ENCODE data around the gene IFNGR2.

DNA sequence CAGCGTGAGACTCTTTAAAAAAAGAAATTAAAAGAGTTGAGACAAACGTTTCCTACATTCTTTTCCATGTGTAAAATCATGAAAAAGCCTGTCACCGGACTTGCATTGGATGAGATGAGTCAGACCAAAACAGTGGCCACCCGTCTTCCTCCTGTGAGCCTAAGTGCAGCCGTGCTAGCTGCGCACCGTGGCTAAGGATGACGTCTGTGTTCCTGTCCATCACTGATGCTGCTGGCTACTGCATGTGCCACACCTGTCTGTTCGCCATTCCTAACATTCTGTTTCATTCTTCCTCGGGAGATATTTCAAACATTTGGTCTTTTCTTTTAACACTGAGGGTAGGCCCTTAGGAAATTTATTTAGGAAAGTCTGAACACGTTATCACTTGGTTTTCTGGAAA lies 47.2 kb upstream of the IFNGR2 start:
- TF ChIP-seq CTCF (IDR thresholded peaks at IDR 0.05; ENCODE audit: borderline replicate concordance, extremely low read depth, low read length, poor library complexity, severe bottlenecking) (no peak), EZH2 (IDR thresholded peaks at IDR 0.05; ENCODE audit: borderline replicate concordance, low read depth, low read length, severe bottlenecking) (no peak)

Data from DND-41 (cell line).